Psoas muscle (tissue), 8 donors: ENCODE measurements around the gene LANCL2. TPM values are rescaled to one million over a fixed set of nuclear protein-coding genes. Genes with fewer than 3 reads are reported as not detected.

Source experiments
- ATAC-seq, 4 donors: fragments of 200-7000 bp; cut with Tn5 transposase; one replicate each; pipeline ENCODE4 v1.9.1; 2020; ENCODE audit warnings: moderate library complexity in 3 of 4, mild to moderate bottlenecking in 2 of 4
- DNase-seq, 2 donors: peaks; one replicate each; pipeline ENCODE4 v3.0.0-alpha.2; 2020
- H3K27ac ChIP-seq: fragments of 200-600 bp; one replicate; pipeline ENCODE4 v1.8.0; 2022
- H3K27me3 ChIP-seq, 3 donors: fragments of 200-600 bp in 1 of 3; one replicate each; pipeline versions ENCODE4 v1.6.1 to v1.8.0; 2013 to 2022; ENCODE audit warnings: low read length in 2 of 3, mild to moderate bottlenecking in 2 of 3, moderate library complexity in 1 of 3; ENCODE audit not compliant: insufficient read depth in 3 of 3
- H3K36me3 ChIP-seq, 2 donors: fragments of 200-600 bp in 1 of 2; one replicate each; pipeline versions ENCODE4 v1.6.1 to v1.8.0; 2013 to 2022; ENCODE audit warnings: low read depth in 1 of 2, mild to moderate bottlenecking in 1 of 2, moderate library complexity in 1 of 2; ENCODE audit not compliant: insufficient read depth in 1 of 2
- H3K4me1 ChIP-seq: fragments of 200-600 bp; one replicate; pipeline ENCODE4 v1.8.0; 2022
- H3K4me3 ChIP-seq: fragments of 200-600 bp; one replicate; pipeline ENCODE4 v1.8.0; 2022; ENCODE audit warnings: mild to moderate bottlenecking
- H3K9me3 ChIP-seq: fragments of 200-600 bp; one replicate; pipeline ENCODE4 v1.8.0; 2022
- CTCF ChIP-seq: fragments of 200-600 bp; IDR thresholded peaks from one replicate; pipeline ENCODE4 v1.8.0; 2022; ENCODE audit warnings: antibody characterized with exemption
- WGBS, 3 donors: extraction: QIAGEN DNeasy Blood & Tissue Kit; methylation state at CpG; one replicate each; pipeline versions ENCODE4 v1.1.6 to v1.1.7; 2013; 5-methylcytosine and 5-hydroxymethylcytosine counted together
- intact Hi-C, 2 donors: fragments of 100-400 bp; cut with DNase I; formaldehyde crosslinking; loops; one replicate each; pipeline versions ENCODE4 v1.11.0 to v1.14.2; 2022
- polyA plus RNA-seq, 3 donors: library from polyadenylated mRNA; stranded (reverse); fragments of 200-250 nt; gene quantifications; one replicate each; pipeline ENCODE4 v1.2.3, GENCODE V29; 2013
- total RNA-seq, 4 donors: library from RNA; stranded (reverse); fragmentation: NEBNext Ultra II Directional in 2 of 4; extraction: Animal tissue kit (Norgen Biotek cat#: 25700) in 2 of 4; gene quantifications; one replicate each; pipeline versions ENCODE4 v1.2.1 to v1.2.4, GENCODE V29; 2021 to 2023
- donor health status: healthy with polysubstance abuse.
- donor health status: DM: no; HTN: no; CAD: no; lungs with moderate emphysema.
- donor health status: Bipolar disorder and iron deficiency.
- donor health status: healthy.
- donor health status: DM: yes; HTN: yes; CAD: no.
- donor health status: DM: no; HTN: no; CAD: no.
- donor health status: DM: no; HTN: no; CAD: no.
- donor health status: DM: yes; HTN: yes; CAD: no.

LANCL2 gene
- total and polyA plus RNA-seq, 7 donors: 5.4 to 16.9 (median 9.6) TPM

GRCh38 chr7:55435466-55435865 lies 70.3 kb downstream of the LANCL2 start:
- H3K36me3 ChIP-seq: peaks cover 0 to 17% of the 10 kb centered on the region in 2 donors
- intact Hi-C loops: loop anchor here (10.0 kb wide), 2 partner anchors 159 to 639 kb away; no protein-coding TSS in a partner anchor
- ATAC-seq: no peak
- no peaks in the 10 kb centered on the region for H3K27me3 ChIP-seq
- no peak overlapping the region for H3K27ac ChIP-seq
- H3K4me3 ChIP-seq: no peak overlapping the region
- peaks cover 21% of the 10 kb centered on the region for H3K4me1 ChIP-seq
- DNase-seq: no peak
- WGBS, 3 donors: 77 to 81% (median 78%) methylated on average over 10 of the region's 10 CpGs
- no peaks in the 10 kb centered on the region for H3K9me3 ChIP-seq
- no peak for TF ChIP-seq CTCF

- no peak for TF ChIP-seq CTCF
- peaks cover 29% of the 10 kb centered on the region for H3K4me1 ChIP-seq
- 76 to 92% (median 81%) methylated on average over 10 of the region's 10 CpGs for WGBS, 3 donors
- no peak overlapping the region for H3K4me3 ChIP-seq
- intact Hi-C loops: loop anchor here (10.0 kb wide), 2 partner anchors 158 to 638 kb away; no protein-coding TSS in a partner anchor
- ATAC-seq (no peak), DNase-seq (no peak)
- peaks cover 0 to 11% of the 10 kb centered on the region in 2 donors for H3K36me3 ChIP-seq
- no peak overlapping the region for H3K27ac ChIP-seq
- H3K27me3 ChIP-seq: no peaks in the 10 kb centered on the region
- no peaks in the 10 kb centered on the region for H3K9me3 ChIP-seq
Observed at GRCh38 chr7:55436457-55436856, 71.3 kb downstream of the LANCL2 start.

- H3K27me3 ChIP-seq: no peaks in the 10 kb centered on the region
- DNase-seq (no peak), ATAC-seq (no peak)
- H3K27ac ChIP-seq: no peak overlapping the region
- H3K4me3 ChIP-seq: no peak overlapping the region
- H3K36me3 ChIP-seq: peaks cover 0 to 3% of the 10 kb centered on the region in 2 donors
- WGBS, 3 donors: 98 to 100% (median 100%) methylated on average over 1 of the region's 1 CpG
- no peak for TF ChIP-seq CTCF
- H3K4me1 ChIP-seq: peaks cover 29% of the 10 kb centered on the region
- no peaks in the 10 kb centered on the region for H3K9me3 ChIP-seq
- intact Hi-C loops: loop anchor here (10.0 kb wide), 2 partner anchors 157 to 637 kb away; no protein-coding TSS in a partner anchor
Observed at GRCh38 chr7:55437375-55437774, 72.2 kb downstream of the LANCL2 start.

GRCh38 chr7:55438085-55438756 lies 73.1 kb downstream of the LANCL2 start:
- H3K27me3 ChIP-seq: no peaks in the 10 kb centered on the region
- TF ChIP-seq CTCF: no peak
- H3K9me3 ChIP-seq: no peaks in the 10 kb centered on the region
- H3K36me3 ChIP-seq: no peaks in the 10 kb centered on the region
- ATAC-seq: peak in 1 of 4 donors; percentile 1
- intact Hi-C loops: loop anchor here (10.0 kb wide), 2 partner anchors 157 to 637 kb away; no protein-coding TSS in a partner anchor
- DNase-seq: no peak
- peaks cover 29% of the 10 kb centered on the region for H3K4me1 ChIP-seq
- peak overlapping the region; percentile 58 for H3K27ac ChIP-seq
- 87 to 94% (median 88%) methylated on average over 13 of the region's 13 CpGs for WGBS, 3 donors
- H3K4me3 ChIP-seq: no peak overlapping the region
